Fibroblast of mammary gland (primary cell): ENCODE results near the gene BIN1.

Experiments used
- DNase-seq: peaks from one replicate; pipeline ENCODE4 v3.0.0-alpha.2; 2010; ENCODE audit warnings: low read depth
- H3K4me3 ChIP-seq: 2 replicates; pipeline ENCODE4 v1.5.1; 2011; ENCODE audit warnings: low read depth, mild to moderate bottlenecking, low read length, moderate library complexity; ENCODE audit not compliant: control insufficient read depth
- TF ChIP-seq, protein P1 (sequence below): conservative IDR thresholded peaks from 2 replicates; pipeline ENCODE4 v1.5.1; 2011; ENCODE audit warnings: low read depth, low read length, inconsistent platforms; ENCODE audit not compliant: control insufficient read depth, insufficient read depth

Gene BIN1

DNA sequence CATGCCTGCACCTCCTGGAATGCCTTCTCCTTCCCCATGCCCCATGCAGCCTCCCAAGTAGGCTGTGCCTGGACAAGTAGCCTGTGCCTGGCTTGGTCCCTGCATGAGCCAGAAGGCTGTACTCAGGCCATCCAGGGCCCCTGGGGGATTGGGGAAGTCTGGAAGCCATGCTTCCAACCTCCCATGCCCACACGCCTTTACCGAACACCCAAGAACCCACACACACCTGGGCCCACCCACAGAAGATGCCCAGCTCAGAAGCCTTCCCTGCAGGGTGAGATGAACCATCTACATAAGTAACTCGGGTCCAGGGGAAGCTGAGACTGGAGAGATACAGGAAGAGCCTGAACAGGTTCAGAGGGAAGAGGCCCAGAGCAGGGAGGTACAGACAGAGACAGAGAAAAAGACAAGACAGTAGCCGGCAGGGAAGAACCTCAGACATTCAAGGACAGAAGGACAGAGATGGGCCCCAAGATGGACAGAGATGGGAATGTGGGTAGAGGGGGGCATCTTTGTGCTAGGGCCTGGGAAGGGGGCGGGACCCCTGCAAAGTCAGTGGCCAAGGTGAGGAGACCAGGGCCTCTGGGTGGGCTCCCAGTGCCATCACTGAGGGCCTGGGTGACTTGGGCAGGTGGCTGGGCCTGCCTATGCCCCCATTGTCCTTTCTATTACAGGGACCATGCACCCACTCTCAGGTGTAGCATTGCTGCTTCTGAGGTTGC is 4.3 kb downstream of the BIN1 start:
- TF ChIP-seq, protein P1, sequence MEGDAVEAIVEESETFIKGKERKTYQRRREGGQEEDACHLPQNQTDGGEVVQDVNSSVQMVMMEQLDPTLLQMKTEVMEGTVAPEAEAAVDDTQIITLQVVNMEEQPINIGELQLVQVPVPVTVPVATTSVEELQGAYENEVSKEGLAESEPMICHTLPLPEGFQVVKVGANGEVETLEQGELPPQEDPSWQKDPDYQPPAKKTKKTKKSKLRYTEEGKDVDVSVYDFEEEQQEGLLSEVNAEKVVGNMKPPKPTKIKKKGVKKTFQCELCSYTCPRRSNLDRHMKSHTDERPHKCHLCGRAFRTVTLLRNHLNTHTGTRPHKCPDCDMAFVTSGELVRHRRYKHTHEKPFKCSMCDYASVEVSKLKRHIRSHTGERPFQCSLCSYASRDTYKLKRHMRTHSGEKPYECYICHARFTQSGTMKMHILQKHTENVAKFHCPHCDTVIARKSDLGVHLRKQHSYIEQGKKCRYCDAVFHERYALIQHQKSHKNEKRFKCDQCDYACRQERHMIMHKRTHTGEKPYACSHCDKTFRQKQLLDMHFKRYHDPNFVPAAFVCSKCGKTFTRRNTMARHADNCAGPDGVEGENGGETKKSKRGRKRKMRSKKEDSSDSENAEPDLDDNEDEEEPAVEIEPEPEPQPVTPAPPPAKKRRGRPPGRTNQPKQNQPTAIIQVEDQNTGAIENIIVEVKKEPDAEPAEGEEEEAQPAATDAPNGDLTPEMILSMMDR: no peak
- DNase-seq: no peak
- H3K4me3 ChIP-seq: no peak overlapping the region

DNA sequence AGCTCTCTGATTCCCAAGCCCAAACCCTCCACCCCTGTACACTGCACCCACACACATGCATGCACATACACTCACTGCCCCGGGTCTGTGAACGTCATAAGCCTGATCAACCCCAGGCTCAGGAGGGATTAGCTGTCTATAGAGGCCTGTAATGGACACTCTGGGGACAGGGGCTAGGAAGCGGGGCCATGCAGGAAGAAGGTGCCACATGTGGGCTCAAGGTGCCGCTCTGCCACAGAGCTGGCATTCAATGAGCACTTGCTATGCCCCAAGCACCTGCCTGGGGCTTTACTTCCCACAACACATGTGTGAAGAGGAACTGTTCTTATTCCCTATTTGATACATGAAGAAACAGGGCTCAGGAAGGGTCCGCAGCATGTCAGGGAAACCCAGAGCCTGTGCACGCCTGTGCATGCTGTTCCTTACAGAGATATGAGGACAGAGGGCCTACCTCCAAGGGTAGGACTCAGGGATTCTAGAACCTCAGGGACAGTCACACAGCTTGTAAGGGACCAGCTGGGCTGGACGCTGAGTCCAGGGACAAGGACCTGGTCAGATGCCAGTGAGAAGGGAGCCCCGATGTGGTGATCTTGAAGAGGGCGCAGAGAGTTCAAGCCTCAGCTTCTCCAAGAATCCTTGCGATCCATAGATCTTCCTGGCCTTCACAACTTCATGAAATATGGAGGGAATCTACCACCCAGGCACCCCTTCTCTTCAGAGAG is 5.0 kb downstream of the BIN1 start:
- TF ChIP-seq, protein P1: no peak
- DNase-seq: no peak
- H3K4me3 ChIP-seq: no peak overlapping the region

GRCh38 chr2:127101048-127101611 is 5.8 kb downstream of the BIN1 start:
- DNase-seq: no peak
- TF ChIP-seq, protein P1: no peak
- H3K4me3 ChIP-seq: no peak overlapping the region

GRCh38 chr2:127100251-127101047 is 6.5 kb downstream of the BIN1 start:
- DNase-seq: no peak
- H3K4me3 ChIP-seq: no peak overlapping the region
- TF ChIP-seq, protein P1: no peak

DNA sequence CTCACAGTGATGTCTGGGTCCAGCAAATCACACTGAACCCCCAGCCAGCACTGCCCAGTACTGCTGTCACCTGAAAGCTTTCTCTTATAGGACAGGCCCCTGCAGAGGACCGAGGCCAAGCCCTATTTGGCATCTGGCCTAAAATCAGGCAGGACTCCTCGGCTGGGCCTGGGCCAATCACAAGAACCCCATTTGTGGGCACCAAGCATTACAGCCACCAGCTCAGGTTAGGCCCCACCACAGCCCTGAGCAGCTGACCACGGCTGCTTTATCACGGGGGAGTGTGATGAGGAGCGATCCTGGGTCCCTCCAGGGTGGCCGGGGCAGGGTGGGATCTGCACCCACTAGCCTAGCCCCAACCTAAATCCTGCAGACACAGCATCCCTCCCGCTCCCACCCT is 8.2 kb downstream of the BIN1 start:
- TF ChIP-seq, protein P1: no peak
- no peak overlapping the region for H3K4me3 ChIP-seq
- no peak for DNase-seq

- TF ChIP-seq, protein P1: no peak
- H3K4me3 ChIP-seq: no peak overlapping the region
- DNase-seq: no peak
Observed at GRCh38 chr2:127097841-127098651, 8.9 kb downstream of the BIN1 start.
